Central memory CD8-positive, alpha-beta T cell (primary cell): Measurements from ENCODE around the gene ARL5C.

Source experiments
- ATAC-seq: fragments of 150-1000 bp; cut with Tn5 transposase; replicated peaks from 2 replicates; pipeline ENCODE4 v1.10.0; 2022; ENCODE audit warnings: mild to moderate bottlenecking, moderate FRiP score, moderate number of reproducible peaks; ENCODE audit not compliant: poor library complexity, severe bottlenecking; ENCODE audit errors: extremely low read depth
- DNase-seq, 2 donors: peaks; one replicate each; pipeline ENCODE4 v3.0.0; 2021; ENCODE audit warnings: low spot score in 2 of 2
- H3K27ac Mint-ChIP-seq: one replicate; pipeline ENCODE4 v1.8.0; 2022; ENCODE audit warnings: low read depth, mild to moderate bottlenecking, moderate library complexity, mixed read lengths
- H3K27me3 Mint-ChIP-seq: one replicate; pipeline ENCODE4 v1.8.0; 2022; ENCODE audit warnings: mixed read lengths
- H3K36me3 Mint-ChIP-seq: one replicate; pipeline ENCODE4 v1.8.0; 2022; ENCODE audit warnings: mild to moderate bottlenecking, moderate library complexity, mixed read lengths; ENCODE audit not compliant: insufficient read depth
- H3K4me1 Mint-ChIP-seq: one replicate; pipeline ENCODE4 v1.8.0; 2022; ENCODE audit warnings: mixed read lengths
- H3K4me3 Mint-ChIP-seq: one replicate; pipeline ENCODE4 v1.8.0; 2022; ENCODE audit warnings: mild to moderate bottlenecking, moderate library complexity, mixed read lengths
- H3K9me3 Mint-ChIP-seq: one replicate; pipeline ENCODE4 v1.8.0; 2022; ENCODE audit warnings: mixed read lengths

Gene ARL5C

GRCh38 chr17:39165841-39166349 lies at the start of gene ARL5C:
Gene ARL5C, minus strand, starts transcription at chr17:39166161. Its CDS starts 401 bp downstream, at chr17:39165760.
- ATAC-seq, result no peak

GRCh38 chr17:39213852-39214251 lies 47.9 kb upstream of the ARL5C start:
- DNase-seq (no peak), ATAC-seq (no peak)
- Mint-ChIP-seq H3K4me1 (peaks cover 14% of the 10 kb centered on the region), H3K9me3 (no peaks in the 10 kb centered on the region), H3K27ac (no peak overlapping the region), H3K36me3 (peaks cover 3% of the 10 kb centered on the region), H3K27me3 (peaks cover 42% of the 10 kb centered on the region), H3K4me3 (no peak overlapping the region)

More at GRCh38 chr17:39165841-39166349, at the start of gene ARL5C:
- no peaks in the 10 kb centered on the region for H3K9me3 Mint-ChIP-seq
- H3K36me3 Mint-ChIP-seq, result peaks cover 2% of the 10 kb centered on the region
- peak within 1 kb of the TSS; percentile 73 for H3K27ac Mint-ChIP-seq
- H3K4me3 Mint-ChIP-seq, result peak within 1 kb of the TSS; percentile 85
- DNase-seq, result no peak
- no peaks in the 10 kb centered on the region for H3K27me3 Mint-ChIP-seq
- peaks cover 25% of the 10 kb centered on the region for H3K4me1 Mint-ChIP-seq

- Mint-ChIP-seq H3K27me3 (peaks cover 42% of the 10 kb centered on the region), H3K27ac (no peak overlapping the region), H3K36me3 (peaks cover 3% of the 10 kb centered on the region), H3K4me1 (peaks cover 14% of the 10 kb centered on the region), H3K9me3 (no peaks in the 10 kb centered on the region), H3K4me3 (no peak overlapping the region)
- ATAC-seq (no peak), DNase-seq (no peak)
Measured at GRCh38 chr17:39212841-39213480, 47.0 kb upstream of the ARL5C start.

- H3K4me1 Mint-ChIP-seq, result peaks cover 15% of the 10 kb centered on the region
- H3K27me3 Mint-ChIP-seq, result peaks cover 41% of the 10 kb centered on the region
- no peaks in the 10 kb centered on the region for H3K9me3 Mint-ChIP-seq
- DNase-seq, result no peak
- H3K36me3 Mint-ChIP-seq, result peaks cover 3% of the 10 kb centered on the region
- no peak overlapping the region for H3K27ac Mint-ChIP-seq
- ATAC-seq, result no peak
- H3K4me3 Mint-ChIP-seq, result no peak overlapping the region
Measured at GRCh38 chr17:39212195-39212810, 46.3 kb upstream of the ARL5C start.

- Mint-ChIP-seq H3K4me1 (peaks cover 21% of the 10 kb centered on the region), H3K36me3 (peaks cover 4% of the 10 kb centered on the region), H3K4me3 (peak overlapping the region; percentile 64), H3K9me3 (no peaks in the 10 kb centered on the region), H3K27me3 (peaks cover 19% of the 10 kb centered on the region), H3K27ac (peak overlapping the region; percentile 32)
- ATAC-seq (no peak), DNase-seq (no peak)
Measured at GRCh38 chr17:39210093-39210434, 44.1 kb upstream of the ARL5C start.

GRCh38 chr17:39209317-39210092 lies 43.5 kb upstream of the ARL5C start:
- Mint-ChIP-seq H3K27me3 (peaks cover 13% of the 10 kb centered on the region), H3K9me3 (no peaks in the 10 kb centered on the region), H3K4me1 (peaks cover 21% of the 10 kb centered on the region), H3K4me3 (peak overlapping the region; percentile 64), H3K36me3 (peaks cover 8% of the 10 kb centered on the region), H3K27ac (peak overlapping the region; percentile 78)
- ATAC-seq, result peak; percentile 71
- DNase-seq, result peak; percentile 51

GRCh38 chr17:39208893-39209292 lies 42.9 kb upstream of the ARL5C start:
- ATAC-seq (peak; percentile 35), DNase-seq (no peak)

GRCh38 chr17:39208136-39208535 lies 42.2 kb upstream of the ARL5C start:
- H3K4me3 Mint-ChIP-seq, result no peak overlapping the region
- H3K4me1 Mint-ChIP-seq, result peaks cover 25% of the 10 kb centered on the region
- no peaks in the 10 kb centered on the region for H3K9me3 Mint-ChIP-seq
- H3K36me3 Mint-ChIP-seq, result peaks cover 21% of the 10 kb centered on the region
- H3K27me3 Mint-ChIP-seq, result peaks cover 3% of the 10 kb centered on the region
- DNase-seq (no peak), ATAC-seq (no peak)
- no peak overlapping the region for H3K27ac Mint-ChIP-seq

More at GRCh38 chr17:39208893-39209292, 42.9 kb upstream of the ARL5C start:
- Mint-ChIP-seq H3K4me1 (peaks cover 25% of the 10 kb centered on the region), H3K27me3 (peaks cover 8% of the 10 kb centered on the region), H3K27ac (peak overlapping the region; percentile 78), H3K9me3 (no peaks in the 10 kb centered on the region), H3K36me3 (peaks cover 14% of the 10 kb centered on the region), H3K4me3 (peak overlapping the region; percentile 64)

- H3K4me3 Mint-ChIP-seq, result no peak overlapping the region
- H3K4me1 Mint-ChIP-seq, result peaks cover 44% of the 10 kb centered on the region
- no peak overlapping the region for H3K27ac Mint-ChIP-seq
- peaks cover 47% of the 10 kb centered on the region for H3K36me3 Mint-ChIP-seq
- no peaks in the 10 kb centered on the region for H3K9me3 Mint-ChIP-seq
- H3K27me3 Mint-ChIP-seq, result no peaks in the 10 kb centered on the region
- DNase-seq, result no peak
- ATAC-seq, result no peak
Measured at GRCh38 chr17:39205112-39205526, 39.2 kb upstream of the ARL5C start.

- H3K4me3 Mint-ChIP-seq, result no peak overlapping the region
- no peak for DNase-seq
- no peaks in the 10 kb centered on the region for H3K9me3 Mint-ChIP-seq
- no peaks in the 10 kb centered on the region for H3K27me3 Mint-ChIP-seq
- ATAC-seq, result no peak
- no peak overlapping the region for H3K27ac Mint-ChIP-seq
- peaks cover 52% of the 10 kb centered on the region for H3K36me3 Mint-ChIP-seq
- H3K4me1 Mint-ChIP-seq, result peaks cover 46% of the 10 kb centered on the region
Measured at GRCh38 chr17:39204245-39204644, 38.3 kb upstream of the ARL5C start.

- Mint-ChIP-seq H3K9me3 (no peaks in the 10 kb centered on the region), H3K27ac (peak overlapping the region; percentile 99), H3K36me3 (peaks cover 54% of the 10 kb centered on the region), H3K4me1 (peaks cover 40% of the 10 kb centered on the region), H3K27me3 (no peaks in the 10 kb centered on the region), H3K4me3 (peak overlapping the region; percentile 95)
- ATAC-seq, result no peak
- no peak for DNase-seq
Measured at GRCh38 chr17:39200957-39201510, 35.1 kb upstream of the ARL5C start.

- H3K27me3 Mint-ChIP-seq, result no peaks in the 10 kb centered on the region
- H3K4me3 Mint-ChIP-seq, result peak within 1 kb of the TSS; percentile 95
- peaks cover 47% of the 10 kb centered on the region for H3K4me1 Mint-ChIP-seq
- peaks cover 54% of the 10 kb centered on the region for H3K36me3 Mint-ChIP-seq
- ATAC-seq (peak; percentile 76), DNase-seq (peak; percentile 79 to 81)
- no peaks in the 10 kb centered on the region for H3K9me3 Mint-ChIP-seq
- peak within 1 kb of the TSS; percentile 99 for H3K27ac Mint-ChIP-seq
Measured at GRCh38 chr17:39200070-39200879, 34.3 kb upstream of the ARL5C start, which contains the start of gene RPL19. Gene RPL19, plus strand, starts transcription at chr17:39200283. Its CDS starts 62 bp downstream, at chr17:39200345.
